ENCODE measurements around the gene ATP2A2.
"Not testable (repeated sequence)": the region's sequence is repeated elsewhere in the genome, so short reads cannot be mapped to it uniquely, and the experiment has no call there.

The ATP2A2 gene

DNA sequence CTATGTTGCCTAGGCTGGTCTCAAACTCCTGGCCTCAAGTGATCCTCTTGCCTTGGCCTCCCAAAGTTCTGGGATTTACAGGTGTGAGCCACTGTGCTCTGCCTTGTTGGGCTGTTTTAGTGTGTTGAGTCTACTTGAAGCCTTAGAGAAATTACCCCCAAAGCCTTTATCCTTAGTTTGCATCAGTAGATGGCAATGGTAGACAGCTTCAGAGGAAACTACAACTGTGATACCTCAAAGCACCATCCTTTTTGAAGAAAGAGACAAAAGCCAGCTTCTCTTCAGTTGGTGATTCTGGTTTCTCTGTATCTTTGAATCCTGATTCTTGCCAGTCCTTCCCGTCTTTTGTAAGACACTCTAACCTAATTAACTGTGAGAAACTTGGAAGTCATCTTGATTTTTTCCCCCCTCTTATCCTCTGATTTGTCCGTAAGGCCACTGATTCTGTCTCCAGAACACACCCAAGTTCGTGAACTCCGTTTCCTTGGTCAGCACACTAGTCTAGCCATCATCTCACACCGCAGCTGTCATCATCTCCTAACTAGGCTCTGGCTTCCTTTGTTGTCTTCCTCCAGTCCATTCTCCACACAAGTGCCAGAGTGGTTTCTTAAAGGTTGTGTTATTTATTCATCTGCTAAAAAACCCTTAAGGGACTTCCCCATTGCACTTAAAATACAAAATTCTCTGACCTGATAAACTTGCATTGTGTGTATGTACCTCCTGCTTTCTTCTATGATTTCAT is 20.2 kb downstream of the ATP2A2 start:
- no peak for DNase-seq

DNA sequence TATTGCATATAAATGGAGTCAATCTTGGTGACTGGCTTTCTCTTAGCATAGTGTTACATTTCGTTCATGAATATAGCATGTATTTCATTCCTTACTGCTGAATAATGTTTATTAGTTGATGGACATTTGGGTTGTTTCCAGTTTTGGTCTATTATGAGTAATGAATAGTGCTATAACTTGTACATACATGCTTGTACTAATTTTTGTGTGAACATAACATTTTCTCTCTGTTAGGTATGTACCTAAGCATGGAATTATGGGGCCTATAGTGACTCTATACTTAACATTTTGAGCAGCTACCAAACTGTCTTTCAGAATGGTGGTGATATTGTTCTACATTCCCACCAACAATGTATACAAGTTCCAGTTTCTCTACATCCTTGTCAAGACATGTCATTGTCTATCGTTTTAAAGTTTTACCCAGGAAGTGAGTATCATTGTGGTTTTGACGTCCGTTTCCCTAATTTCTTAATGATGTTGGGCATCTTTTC is 23.1 kb downstream of the ATP2A2 start:
- DNase-seq, result no peak

DNA sequence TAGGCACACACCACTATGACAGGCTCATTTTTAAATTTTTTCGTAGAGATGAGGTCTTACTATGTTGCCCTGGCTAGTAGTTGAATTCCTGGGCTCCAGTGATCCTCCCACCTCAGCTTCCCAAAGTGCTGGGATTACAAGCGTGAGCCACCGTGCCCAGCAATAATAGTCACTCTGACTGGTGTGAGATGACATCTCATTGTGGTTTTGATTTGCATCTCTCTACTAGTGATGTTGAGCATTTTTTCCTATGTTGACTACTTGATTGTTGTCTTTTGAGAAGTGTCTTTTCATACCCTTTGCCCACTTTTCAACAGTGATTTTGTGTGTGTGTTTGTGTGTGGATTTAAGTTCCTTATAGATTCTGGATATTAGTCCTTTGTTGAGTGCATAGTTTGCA is 26.3 kb downstream of the ATP2A2 start:
- DNase-seq, result no peak

DNA sequence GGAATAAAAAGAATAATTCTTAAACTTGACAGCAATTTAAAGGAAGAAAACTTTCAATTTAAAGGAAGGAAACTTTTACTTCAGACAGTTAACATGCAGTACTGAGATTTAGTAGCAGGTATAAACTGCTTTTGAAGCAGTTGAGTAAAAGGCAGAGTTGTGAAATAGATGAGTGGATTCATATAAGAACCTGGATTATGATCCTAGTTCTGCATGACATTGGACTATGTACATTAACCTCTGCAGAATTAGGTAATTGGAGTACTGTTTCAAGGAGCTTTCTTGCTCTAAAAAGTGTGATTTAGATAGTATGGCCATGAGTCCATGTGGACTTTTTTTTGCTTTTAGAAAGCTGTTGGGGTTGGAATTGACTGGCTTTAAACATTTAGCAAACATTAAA is 29.7 kb downstream of the ATP2A2 start:
- DNase-seq, result no peak

DNA sequence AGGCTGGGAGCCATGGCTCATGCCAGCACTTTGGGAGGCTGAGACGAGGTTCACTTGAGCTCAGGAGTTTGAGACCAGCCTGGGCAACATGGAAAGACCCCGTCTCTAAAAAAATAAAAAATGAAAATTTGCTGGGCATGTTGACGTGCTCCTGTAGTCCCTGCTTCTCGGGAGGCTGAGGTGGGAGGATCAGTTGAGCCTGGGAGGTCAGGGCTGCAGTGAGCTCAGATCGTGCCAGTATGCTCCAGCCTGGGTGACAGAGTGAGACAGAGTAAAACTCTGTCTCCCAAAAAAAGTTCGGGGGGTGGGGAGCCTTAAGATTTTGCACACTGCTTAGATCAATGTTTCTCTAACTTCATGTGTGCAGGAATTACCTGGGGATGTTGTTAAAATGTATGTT is 30.9 kb downstream of the ATP2A2 start:
- no peak for DNase-seq

DNA sequence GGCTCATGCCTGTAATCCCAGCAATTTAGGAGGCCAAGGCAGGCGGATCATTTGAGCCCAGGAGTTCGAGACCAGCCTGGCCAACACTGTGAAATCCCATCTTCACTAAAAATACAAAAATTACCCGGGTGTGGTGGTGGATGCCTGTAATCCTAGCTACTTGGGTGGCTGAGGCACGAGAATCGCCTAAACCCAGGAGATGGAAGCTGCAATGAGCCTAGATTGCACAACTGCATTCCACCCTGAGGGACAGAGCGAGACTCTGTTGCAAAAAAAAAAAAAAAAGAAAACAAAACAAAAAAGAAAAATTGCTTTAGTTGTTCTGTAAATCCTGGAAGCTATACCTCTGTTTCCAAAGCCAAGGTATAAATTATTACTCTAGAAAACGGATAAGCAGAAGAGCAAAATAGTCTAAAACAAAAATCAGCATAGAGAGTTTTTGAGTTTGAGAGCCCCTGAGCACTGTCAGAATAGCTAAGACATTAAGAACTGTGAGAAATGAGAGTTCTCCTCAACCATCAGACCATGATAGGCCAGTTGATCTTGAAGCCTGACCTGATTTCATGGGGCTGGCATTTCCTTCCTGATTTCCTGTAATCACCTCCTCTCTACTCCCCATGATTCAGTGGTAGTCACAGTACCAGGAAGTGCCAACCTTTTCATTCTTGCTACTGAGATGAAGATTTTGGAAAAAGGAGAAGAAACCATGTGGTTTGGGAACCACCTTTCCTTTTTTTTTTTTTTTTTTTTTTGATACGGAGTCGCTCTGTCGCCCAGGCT is 31.7 kb downstream of the ATP2A2 start:
- DNase-seq, result no peak

DNA sequence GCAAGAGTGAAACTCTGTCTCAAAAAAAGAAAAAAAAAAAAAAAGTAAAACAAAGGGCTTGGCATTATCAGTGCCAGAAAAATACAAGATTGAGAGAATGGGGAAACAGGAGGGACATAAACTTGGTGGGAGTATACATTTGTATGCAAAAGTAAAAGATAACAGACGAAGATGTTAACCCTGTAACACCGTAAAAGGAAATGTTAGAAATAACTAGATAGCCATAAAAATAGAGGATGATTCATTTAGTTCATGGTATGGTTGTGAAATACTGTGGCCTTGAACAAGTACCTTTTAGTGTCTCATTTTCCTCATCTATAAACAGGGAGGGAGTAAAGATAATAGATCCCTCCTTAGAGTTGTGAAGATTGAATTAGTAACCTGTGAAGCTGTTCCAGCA is 33.3 kb downstream of the ATP2A2 start:
- no peak for DNase-seq

DNA sequence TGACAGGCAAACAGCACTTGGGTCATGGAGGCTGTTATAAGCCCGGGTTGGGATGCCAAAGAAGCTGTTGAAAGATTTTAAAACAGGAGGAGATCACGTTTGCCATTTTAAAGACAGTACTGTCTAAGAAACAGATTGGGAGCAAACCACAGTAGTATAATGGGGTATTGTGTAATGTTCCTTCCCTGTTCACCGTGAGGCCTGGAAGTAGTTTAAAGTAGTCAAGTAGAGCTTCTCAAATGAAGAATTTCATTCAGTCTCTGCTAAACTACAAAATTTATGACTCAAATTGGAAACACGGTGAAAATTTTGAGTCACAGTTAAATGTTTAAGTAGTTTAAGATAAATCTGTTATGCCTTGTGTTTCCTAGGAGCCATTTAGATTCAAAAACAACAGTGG is 35.8 kb downstream of the ATP2A2 start:
- DNase-seq, result no peak

DNA sequence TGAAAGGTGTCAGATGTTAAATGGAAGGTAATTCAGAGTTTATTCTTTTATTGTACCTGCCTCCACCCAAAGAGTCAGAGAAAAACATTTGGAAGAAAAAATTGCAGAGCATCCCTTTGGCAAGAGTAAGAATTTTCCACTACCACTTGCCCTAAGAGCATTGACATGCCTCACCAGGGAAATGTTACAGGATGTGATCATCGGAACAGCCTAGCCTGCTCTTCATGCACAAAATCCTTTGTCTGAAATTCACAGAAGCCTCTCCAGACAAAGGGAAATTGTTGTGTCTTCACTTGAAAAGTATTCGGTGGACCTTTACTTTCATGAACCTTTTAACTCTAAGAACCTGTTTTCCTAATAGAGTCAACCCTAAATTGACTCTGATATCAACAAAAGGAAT is 36.9 kb downstream of the ATP2A2 start:
- no peak for DNase-seq

DNA sequence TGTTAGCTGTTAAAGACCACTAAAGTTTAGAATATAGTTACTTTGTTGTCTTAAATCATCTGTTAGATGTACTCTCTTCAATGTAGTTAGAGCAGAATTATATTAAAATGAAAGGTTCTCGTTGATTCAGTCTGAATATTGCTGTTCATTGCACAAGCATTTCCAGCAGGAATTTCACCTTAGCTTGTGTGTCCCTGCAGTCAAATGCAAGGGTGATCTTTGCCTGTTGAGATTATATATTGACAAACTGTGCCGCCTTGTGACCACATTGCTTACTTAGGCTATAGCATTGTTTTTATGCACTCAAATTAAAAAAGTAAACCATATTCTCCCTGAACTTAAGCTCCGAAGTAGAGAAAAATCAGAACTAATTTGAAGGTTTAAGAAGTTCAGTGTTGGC is 39.5 kb downstream of the ATP2A2 start:
- DNase-seq, result no peak

DNA sequence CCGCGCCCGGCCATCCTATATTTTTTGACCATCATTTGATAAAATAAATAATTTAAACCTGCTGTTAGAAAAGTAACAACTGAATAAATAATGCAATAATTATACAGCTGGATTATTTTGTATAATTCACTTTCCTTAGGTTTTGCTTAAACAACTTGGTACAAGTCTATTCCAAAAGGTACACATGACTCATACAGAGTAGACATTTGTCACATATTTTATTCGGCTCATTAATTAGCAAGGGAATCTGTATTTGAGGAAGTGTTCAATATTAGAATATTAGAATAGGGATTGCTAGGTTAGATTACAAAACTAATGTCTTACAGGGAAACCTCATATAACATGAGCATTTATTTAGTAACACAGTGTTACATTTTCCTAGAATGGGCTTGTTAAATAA is 48.7 kb downstream of the ATP2A2 start:
- no peak for DNase-seq

DNA sequence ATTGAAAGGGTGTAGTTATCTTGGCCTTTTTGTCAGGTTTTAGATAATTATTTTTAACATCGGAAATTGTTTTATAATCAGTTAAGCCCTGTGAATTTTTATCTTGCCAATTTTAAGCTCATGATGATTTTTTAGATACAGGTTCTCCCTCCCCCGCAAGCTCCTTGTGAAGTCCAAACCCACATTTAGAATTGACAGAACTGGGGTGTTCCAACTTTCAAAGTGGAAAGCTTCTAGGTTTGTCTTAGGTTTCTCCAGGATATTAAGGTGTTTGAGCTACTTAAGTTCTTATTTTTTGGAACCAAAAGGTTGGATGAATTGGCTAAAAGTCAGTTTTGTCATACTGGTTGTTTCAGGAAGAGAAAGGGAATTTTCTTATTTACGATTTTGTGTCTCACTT is 49.1 kb downstream of the ATP2A2 start:
- DNase-seq, result no peak

DNA sequence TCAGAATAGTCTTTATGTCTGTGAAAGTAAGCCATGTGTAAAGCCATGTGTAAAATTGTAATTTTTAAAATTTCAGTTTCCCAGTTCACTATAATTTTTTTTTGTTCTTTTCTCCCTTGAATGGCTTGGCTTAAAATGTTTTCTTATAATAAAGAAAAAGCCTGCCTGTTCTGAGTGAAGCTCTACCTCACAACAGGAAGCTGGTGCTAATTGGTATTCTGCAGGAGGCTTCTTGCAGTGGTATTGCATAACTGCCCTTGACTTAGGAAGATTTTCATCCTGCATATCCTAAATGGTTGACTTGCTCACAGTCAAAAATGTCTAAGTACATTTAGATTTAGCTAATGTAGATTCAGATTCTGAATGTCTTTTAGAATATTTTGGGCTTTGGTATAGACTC is 49.5 kb downstream of the ATP2A2 start:
- no peak for DNase-seq

DNA sequence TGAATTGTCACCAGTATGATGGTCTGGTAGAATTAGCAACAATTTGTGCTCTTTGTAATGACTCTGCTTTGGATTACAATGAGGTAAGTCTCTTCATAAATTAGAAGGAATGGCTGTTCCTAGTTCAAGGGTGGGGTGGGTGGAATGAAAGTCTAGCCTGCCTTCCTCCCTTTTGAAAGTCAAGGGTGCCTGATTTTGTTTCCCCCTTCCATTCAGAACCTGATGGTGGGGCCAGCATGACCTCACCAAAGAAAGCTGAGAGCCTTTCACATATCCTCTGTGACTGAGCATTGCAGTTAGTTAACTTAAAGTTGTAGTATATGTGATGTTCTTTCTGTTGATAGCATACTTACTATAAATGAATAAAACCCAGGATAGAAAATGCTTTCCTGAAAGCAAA is 52.2 kb downstream of the ATP2A2 start:
- no peak for DNase-seq

DNA sequence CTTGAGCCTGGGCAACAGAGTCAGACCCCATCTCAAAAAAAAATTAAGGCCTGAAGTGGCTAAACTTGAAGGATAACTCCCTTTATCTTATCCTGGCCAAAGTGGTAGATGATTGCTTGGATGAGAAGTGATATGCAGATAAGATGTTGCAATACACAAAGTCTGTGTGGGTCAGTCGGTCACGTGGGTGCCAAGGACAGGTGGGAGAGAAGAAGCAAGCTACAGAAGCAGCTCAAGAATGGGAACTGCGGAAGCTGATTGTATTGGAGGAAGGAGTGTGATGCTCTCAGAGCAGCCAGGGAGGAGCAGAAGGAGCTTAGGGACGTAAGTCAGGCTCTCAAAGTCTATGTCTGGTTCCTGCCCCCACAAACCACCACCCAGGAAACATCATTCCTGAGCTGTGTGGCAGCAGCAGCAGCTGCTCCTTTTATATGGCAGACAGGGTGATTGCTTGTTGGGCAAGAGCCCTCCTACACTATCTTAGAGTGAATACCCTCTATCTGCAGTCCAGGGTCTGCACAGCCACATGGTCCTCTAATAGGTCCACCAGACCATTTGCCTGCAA is 54.5 kb downstream of the ATP2A2 start:
- no peak for DNase-seq

DNA sequence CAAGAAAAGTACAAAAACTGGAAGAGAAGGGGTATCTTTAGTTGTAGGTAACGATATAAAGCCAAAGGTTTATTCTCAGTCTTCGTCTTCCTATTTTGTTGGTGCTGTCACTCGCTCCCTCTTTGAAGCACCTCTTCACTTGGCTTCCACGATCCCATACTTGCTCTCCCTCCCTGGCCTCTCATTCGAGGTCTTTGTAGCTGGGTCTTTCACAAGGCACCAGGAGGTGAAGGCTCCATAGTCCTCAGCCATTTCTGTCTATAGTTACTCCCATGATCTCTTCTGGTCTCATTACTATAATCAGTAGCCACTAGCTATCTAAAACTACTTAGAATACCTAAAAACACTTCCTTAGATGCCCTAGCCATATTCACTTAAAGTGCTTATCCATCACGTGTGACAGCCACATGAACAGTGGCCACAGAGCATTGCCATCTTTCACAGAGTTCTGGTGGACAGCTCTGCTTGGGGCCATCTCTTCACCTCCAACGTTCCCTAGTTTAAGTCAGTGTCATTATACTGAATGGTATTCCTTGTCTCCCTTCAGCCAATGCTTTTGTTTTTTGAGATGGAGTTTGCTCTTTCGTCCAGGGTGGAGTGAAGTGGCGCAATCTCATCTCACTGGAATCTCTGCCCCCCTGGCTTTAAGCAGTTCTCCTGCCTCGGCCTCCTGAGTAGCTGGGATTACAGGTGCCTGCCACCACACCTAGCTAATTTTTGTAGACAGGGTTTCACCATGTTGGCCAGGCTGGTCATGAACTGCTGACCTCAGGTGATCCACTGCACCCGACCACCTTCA is 57.1 kb downstream of the ATP2A2 start:
- no peak for DNase-seq

DNA sequence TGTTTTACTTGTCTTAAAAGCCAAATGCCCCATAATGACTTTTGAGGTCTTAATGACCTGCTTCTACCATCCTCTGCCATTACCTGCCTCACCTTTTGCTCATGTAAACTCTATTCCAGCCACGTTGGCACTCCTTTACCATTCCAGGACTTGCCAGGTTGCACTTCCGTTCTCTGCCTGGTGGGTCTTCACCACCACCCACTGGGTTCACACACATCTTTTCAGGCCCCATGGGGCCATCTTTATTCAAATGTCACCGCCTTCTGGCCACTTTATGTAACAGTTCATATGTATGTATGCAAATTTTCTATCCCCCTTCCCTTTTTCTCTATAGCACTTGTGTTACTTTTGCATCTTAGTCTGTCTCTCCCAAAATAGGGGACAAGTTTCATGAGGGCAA is 57.7 kb downstream of the ATP2A2 start:
- DNase-seq, result no peak

DNA sequence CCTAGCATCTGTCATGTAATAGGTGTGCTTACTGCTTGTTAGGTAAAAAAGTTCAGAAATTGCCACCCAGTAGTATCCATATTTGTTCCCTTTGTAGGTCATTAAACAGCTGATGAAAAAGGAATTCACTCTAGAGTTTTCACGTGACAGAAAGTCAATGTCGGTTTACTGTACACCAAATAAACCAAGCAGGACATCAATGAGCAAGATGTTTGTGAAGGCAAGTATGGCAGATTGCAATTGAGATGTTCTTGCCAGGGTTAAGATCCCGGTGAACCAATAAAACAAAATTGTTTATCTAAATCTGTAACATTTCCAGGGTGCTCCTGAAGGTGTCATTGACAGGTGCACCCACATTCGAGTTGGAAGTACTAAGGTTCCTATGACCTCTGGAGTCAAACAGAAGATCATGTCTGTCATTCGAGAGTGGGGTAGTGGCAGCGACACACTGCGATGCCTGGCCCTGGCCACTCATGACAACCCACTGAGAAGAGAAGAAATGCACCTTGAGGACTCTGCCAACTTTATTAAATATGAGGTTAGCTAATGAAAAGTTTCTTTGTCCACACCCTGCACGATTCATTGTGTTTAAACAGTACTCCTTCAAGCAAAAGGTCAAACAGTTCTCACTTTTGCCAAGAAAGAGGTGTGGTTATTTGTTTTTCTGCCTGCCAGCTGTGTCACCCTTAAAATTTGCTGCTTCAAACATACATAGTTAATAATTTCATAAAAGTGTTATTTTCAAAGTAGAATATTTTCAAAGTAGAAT is 58.3 kb downstream of the ATP2A2 start:
- no peak for DNase-seq

DNA sequence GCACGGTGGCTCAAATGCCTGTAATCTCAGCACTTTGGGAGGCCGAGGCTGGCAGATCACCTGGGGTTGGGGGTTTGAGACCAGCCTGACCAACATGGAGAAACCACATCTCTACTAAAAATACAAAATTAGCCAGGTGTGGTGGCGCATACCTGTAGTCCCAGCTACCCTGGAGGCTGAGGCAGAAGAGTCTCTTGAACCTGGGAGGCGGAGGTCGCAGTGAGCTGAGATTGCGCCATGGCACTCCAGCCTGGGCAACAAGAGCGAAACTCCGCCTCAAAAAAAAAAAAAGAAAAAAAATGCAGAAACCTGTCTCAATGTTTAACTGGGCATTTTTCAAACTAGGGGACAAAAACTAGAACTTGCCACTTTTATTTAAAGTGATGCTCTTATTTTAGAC is 59.2 kb downstream of the ATP2A2 start:
- not testable (repeated sequence) for DNase-seq

DNA sequence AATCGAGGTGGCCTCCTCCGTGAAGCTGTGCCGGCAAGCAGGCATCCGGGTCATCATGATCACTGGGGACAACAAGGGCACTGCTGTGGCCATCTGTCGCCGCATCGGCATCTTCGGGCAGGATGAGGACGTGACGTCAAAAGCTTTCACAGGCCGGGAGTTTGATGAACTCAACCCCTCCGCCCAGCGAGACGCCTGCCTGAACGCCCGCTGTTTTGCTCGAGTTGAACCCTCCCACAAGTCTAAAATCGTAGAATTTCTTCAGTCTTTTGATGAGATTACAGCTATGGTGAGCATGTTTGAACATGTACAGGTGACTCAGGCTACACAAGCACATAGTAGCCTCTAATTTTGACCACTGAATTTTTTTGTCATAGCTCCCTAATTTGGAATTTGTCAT is 59.7 kb downstream of the ATP2A2 start:
- no peak for DNase-seq

DNA sequence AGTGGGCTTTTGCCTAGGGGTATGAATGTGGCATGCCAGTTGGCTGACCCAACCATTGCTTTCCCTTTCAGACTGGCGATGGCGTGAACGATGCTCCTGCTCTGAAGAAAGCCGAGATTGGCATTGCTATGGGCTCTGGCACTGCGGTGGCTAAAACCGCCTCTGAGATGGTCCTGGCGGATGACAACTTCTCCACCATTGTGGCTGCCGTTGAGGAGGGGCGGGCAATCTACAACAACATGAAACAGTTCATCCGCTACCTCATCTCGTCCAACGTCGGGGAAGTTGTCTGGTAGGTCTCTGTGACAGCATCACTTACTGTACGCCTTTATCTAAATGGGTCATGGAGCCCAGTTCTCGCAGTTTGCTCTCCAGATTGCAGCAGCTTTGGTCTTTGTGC is 61.1 kb downstream of the ATP2A2 start:
- no peak for DNase-seq

DNA sequence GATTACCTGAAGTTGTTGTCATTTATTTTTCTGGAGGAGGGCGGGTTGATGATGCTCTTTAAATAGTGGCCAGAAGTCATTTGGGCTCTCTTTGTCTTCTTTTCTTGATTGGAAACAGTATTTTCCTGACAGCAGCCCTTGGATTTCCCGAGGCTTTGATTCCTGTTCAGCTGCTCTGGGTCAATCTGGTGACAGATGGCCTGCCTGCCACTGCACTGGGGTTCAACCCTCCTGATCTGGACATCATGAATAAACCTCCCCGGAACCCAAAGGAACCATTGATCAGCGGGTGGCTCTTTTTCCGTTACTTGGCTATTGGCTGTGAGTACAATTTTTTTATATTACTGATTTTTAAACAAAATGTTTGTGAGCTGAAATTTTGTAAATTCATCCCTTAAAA is 62.1 kb downstream of the ATP2A2 start:
- DNase-seq, result no peak

Measured in NCI-H774 (cell line).